A673 (cell line): ENCODE data around the gene ADD3. TPM values are rescaled to one million over a fixed set of nuclear protein-coding genes. Genes with fewer than 3 reads are reported as not detected.

Source experiments
- BruUV-seq: library from RNA; stranded (reverse); fragments of 400-500 nt; replicated peaks from 2 replicates; lab custom pipeline; 2021; lab: Mats Ljungman, UMichigan
- CTCF ChIA-PET: fragments of 300-600 bp; sonication (Branson Sonifier 250); formaldehyde crosslinking; loops from one replicate; lab custom pipeline; 2022; ENCODE audit warnings: antibody characterized with exemption; lab: Charles Lee
- POLR2A ChIA-PET: fragments of 300-600 bp; sonication (Branson Sonifier 250); formaldehyde crosslinking; loops from one replicate; lab custom pipeline; 2022; ENCODE audit warnings: antibody characterized with exemption; ENCODE audit not compliant: low non-redundant PET; lab: Charles Lee
- DNase-seq: peaks from one replicate; pipeline ENCODE4 v3.0.0-alpha.2; 2015; ENCODE audit warnings: low spot score
- H3K27ac ChIP-seq: fragments of 200-600 bp; sonication (generic); 2 replicates; pipeline ENCODE4 v1.5.1; 2016; ENCODE audit warnings: mixed run types, low read depth, mild to moderate bottlenecking, mixed read lengths, antibody characterized with exemption, low read length; ENCODE audit not compliant: poor library complexity, severe bottlenecking
- H3K27me3 ChIP-seq: fragments of 200-600 bp; sonication (generic); replicated peaks from 2 replicates; pipeline ENCODE4 v1.6.1; 2017; ENCODE audit warnings: mixed run types, low read depth, mild to moderate bottlenecking, mixed read lengths, antibody characterized with exemption, low read length; ENCODE audit not compliant: insufficient read depth, poor library complexity
- H3K36me3 ChIP-seq: fragments of 200-600 bp; sonication (generic); 2 replicates; pipeline ENCODE4 v1.6.1; 2016; ENCODE audit warnings: mixed run types, mild to moderate bottlenecking, mixed read lengths, antibody characterized with exemption, low read length; ENCODE audit not compliant: insufficient read depth, poor library complexity, severe bottlenecking
- H3K4me1 ChIP-seq: fragments of 200-600 bp; sonication (generic); 2 replicates; pipeline ENCODE4 v1.6.1; 2017; ENCODE audit warnings: mixed run types, mild to moderate bottlenecking, mixed read lengths, antibody characterized with exemption, low read length; ENCODE audit not compliant: insufficient read depth, poor library complexity, severe bottlenecking
- H3K4me3 ChIP-seq: fragments of 200-600 bp; sonication (generic); 2 replicates; pipeline ENCODE4 v1.5.1; 2016; ENCODE audit warnings: low read depth, mixed run types, mild to moderate bottlenecking, mixed read lengths, low read length; ENCODE audit not compliant: poor library complexity, severe bottlenecking
- H3K9me3 ChIP-seq: fragments of 200-600 bp; sonication (generic); 2 replicates; pipeline ENCODE4 v1.6.1; 2016; ENCODE audit warnings: mixed run types, low read depth, mild to moderate bottlenecking, mixed read lengths, antibody characterized with exemption, low read length; ENCODE audit not compliant: poor library complexity, severe bottlenecking
- EZH2 ChIP-seq: fragments of 200-600 bp; sonication (generic); IDR thresholded peaks from 2 replicates; pipeline ENCODE4 v1.6.1; 2017; ENCODE audit warnings: borderline replicate concordance, low read depth, mild to moderate bottlenecking, mixed read lengths, antibody characterized with exemption, low read length; ENCODE audit not compliant: poor library complexity, severe bottlenecking
- intact Hi-C: fragments of 100-400 bp; cut with micrococcal nuclease; formaldehyde crosslinking; loops from one replicate; pipeline ENCODE4 v1.10.0; 2022; ENCODE audit not compliant: unreplicated experiment
- total RNA-seq: library from RNA; stranded (reverse); gene quantifications from 2 replicates; pipeline ENCODE4 v1.2.3, GENCODE V29; 2021
- TF ChIP-seq, protein P1 (sequence below): fragments of 300-800, 200-600 bp; sonication (generic); conservative IDR thresholded peaks from 2 replicates; pipeline ENCODE4 v1.5.1; 2017; ENCODE audit warnings: low read depth, mild to moderate bottlenecking, antibody characterized with exemption, low read length, moderate library complexity, mixed read lengths

ADD3 gene
- total RNA-seq, 1 experiment from 2014 or later, result 82.9 TPM

DNA sequence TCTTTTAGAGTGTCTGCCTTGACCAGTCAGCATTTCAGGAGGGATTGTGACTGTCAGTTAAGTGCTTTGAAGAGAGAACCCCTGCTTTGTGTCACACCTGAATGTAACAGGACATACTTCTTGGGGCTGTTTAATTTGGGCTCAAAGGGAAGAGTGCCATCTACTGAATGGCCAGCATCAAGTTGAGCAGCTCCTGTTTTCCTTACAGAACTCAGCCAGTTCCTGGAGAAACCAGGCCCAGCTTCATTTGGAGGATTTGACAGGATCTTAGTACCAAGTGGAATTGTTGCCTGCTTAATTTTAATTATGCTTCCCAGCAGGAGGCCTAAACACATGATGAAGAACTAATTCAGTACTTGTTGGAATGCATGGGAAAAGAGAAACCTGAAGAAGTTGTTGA is 8.3 kb downstream of the ADD3 start:
- H3K27me3 ChIP-seq, result no peaks in the 10 kb centered on the region
- H3K4me3 ChIP-seq, result no peak overlapping the region
- TF ChIP-seq, protein P1, sequence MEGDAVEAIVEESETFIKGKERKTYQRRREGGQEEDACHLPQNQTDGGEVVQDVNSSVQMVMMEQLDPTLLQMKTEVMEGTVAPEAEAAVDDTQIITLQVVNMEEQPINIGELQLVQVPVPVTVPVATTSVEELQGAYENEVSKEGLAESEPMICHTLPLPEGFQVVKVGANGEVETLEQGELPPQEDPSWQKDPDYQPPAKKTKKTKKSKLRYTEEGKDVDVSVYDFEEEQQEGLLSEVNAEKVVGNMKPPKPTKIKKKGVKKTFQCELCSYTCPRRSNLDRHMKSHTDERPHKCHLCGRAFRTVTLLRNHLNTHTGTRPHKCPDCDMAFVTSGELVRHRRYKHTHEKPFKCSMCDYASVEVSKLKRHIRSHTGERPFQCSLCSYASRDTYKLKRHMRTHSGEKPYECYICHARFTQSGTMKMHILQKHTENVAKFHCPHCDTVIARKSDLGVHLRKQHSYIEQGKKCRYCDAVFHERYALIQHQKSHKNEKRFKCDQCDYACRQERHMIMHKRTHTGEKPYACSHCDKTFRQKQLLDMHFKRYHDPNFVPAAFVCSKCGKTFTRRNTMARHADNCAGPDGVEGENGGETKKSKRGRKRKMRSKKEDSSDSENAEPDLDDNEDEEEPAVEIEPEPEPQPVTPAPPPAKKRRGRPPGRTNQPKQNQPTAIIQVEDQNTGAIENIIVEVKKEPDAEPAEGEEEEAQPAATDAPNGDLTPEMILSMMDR, result peak; percentile 49
- TF ChIP-seq EZH2, result no peak
- no TSS peak for BruUV-seq
- H3K36me3 ChIP-seq, result no peaks in the 10 kb centered on the region
- CTCF ChIA-PET, result interaction anchor here (0.7 kb wide), 1 partner anchor 132 kb away, joined by 5 read pairs; no protein-coding TSS in a partner anchor
- peak; percentile 40 for DNase-seq
- intact Hi-C loops, result no loop called here
- H3K9me3 ChIP-seq, result no peaks in the 10 kb centered on the region
- H3K27ac ChIP-seq, result no peak overlapping the region
- POLR2A ChIA-PET, result no interaction called here
- peaks cover 33% of the 10 kb centered on the region for H3K4me1 ChIP-seq

DNA sequence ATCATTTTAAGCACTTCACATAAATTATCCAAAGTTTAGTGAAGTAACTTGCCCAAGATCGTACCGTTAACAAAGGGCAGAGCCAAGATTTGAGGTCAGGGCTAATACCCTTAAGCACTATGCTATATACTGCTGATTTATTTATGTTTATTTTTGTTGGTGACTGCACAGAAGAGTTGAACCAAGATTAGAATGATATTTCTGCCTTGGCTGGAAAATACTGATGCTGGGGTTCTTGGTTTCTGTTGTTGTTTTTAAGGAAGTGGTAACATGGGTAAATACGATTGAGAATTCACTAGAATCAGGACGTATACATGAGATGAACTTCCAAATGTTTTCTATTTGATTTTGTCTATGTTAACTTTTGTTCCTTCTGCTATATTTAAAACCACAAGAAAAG is 9.3 kb downstream of the ADD3 start:
- ChIA-PET POLR2A (no interaction called here), CTCF (no interaction called here)
- Histone ChIP-seq H3K27me3 (no peaks in the 10 kb centered on the region), H3K27ac (no peak overlapping the region), H3K9me3 (no peaks in the 10 kb centered on the region), H3K36me3 (no peaks in the 10 kb centered on the region), H3K4me1 (peaks cover 30% of the 10 kb centered on the region), H3K4me3 (no peak overlapping the region)
- DNase-seq, result no peak
- TF ChIP-seq, protein P1, result no peak
- TF ChIP-seq EZH2, result no peak
- intact Hi-C loops, result no loop called here
- BruUV-seq, result no TSS peak

DNA sequence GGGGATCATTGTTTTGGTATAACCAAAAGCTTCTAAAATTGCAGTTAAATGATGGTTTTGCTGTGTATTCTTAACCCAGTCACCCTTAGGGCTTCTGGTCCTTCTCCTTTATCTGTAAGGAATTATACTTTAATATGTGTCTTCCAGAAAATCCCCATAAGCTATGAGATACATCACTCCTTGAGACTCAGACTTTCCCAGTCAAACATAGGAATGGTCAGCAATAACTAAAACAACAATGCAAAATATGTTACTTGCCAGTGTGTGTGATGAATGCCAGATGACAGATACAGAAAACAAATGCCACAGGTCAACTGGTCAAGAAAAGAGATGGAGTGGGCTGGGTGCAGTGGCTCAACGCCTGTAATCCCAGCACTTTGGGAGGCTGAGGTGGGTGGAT is 10.1 kb downstream of the ADD3 start:
- POLR2A ChIA-PET, result no interaction called here
- H3K4me1 ChIP-seq, result peaks cover 32% of the 10 kb centered on the region
- intact Hi-C loops, result no loop called here
- H3K36me3 ChIP-seq, result no peaks in the 10 kb centered on the region
- no TSS peak for BruUV-seq
- CTCF ChIA-PET, result no interaction called here
- TF ChIP-seq, protein P1, result no peak
- TF ChIP-seq EZH2, result no peak
- no peak overlapping the region for H3K4me3 ChIP-seq
- no peak overlapping the region for H3K27ac ChIP-seq
- no peaks in the 10 kb centered on the region for H3K27me3 ChIP-seq
- no peak for DNase-seq
- H3K9me3 ChIP-seq, result no peaks in the 10 kb centered on the region
